ENCODE data around the gene AFF2. TPM values are rescaled to one million over a fixed set of nuclear protein-coding genes. Genes with fewer than 3 reads are reported as not detected.

The AFF2 gene
- total RNA-seq, 1 donor from 2014 or later = 0.27 TPM

DNA sequence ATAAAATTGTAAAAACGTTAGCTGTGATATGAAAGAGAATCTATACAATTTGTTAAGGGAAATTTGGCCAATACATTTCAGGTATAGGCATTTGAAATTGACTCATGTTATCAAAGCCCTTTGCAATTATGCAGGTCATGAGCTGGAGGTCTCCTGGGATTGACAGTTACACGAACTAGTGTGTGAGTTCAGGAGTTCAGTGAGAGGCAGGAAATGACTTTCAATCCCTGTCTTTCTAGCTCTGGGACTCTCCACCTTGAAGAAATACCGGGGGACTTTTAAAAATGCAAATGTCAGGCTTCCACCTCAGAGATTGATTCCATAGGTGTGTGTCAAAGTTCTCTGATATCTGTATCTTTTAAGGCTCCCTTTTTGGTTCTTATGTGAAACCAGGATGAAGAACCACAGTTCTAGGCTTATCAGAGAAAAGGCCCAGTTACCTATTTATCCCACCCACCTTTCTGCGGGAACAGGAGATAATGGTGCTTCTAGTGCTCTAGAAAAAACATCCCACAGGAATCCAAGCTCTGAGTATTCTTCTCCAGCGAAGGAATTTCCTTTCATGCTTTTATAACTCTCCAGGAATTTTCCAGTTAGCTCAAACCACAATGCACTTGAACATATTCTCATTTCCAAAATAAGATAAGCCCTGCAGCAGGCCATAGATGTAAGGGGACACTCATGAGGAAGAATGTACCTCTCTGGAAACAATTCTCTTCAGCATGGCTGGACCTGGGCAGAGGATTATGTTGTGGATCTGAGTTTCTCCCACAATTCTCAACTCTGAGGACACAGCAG lies 503.6 kb downstream of the AFF2 start:
- no peaks in the 10 kb centered on the region for H3K36me3 ChIP-seq
- no peaks in the 10 kb centered on the region for H3K4me1 ChIP-seq
- H3K27ac ChIP-seq (replicated peaks) = no peak overlapping the region
- no peak overlapping the region for H3K4me3 ChIP-seq
- no peak for DNase-seq
- TF ChIP-seq, protein P1, sequence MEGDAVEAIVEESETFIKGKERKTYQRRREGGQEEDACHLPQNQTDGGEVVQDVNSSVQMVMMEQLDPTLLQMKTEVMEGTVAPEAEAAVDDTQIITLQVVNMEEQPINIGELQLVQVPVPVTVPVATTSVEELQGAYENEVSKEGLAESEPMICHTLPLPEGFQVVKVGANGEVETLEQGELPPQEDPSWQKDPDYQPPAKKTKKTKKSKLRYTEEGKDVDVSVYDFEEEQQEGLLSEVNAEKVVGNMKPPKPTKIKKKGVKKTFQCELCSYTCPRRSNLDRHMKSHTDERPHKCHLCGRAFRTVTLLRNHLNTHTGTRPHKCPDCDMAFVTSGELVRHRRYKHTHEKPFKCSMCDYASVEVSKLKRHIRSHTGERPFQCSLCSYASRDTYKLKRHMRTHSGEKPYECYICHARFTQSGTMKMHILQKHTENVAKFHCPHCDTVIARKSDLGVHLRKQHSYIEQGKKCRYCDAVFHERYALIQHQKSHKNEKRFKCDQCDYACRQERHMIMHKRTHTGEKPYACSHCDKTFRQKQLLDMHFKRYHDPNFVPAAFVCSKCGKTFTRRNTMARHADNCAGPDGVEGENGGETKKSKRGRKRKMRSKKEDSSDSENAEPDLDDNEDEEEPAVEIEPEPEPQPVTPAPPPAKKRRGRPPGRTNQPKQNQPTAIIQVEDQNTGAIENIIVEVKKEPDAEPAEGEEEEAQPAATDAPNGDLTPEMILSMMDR (IDR thresholded peaks at IDR 0.05; ENCODE audit: borderline replicate concordance) = no peak
- intact Hi-C loops (cut with micrococcal nuclease) = no loop called here
- H3K27me3 ChIP-seq (ENCODE audit: low read depth) = no peaks in the 10 kb centered on the region
- H3K9me3 ChIP-seq (replicated peaks) = no peaks in the 10 kb centered on the region

DNA sequence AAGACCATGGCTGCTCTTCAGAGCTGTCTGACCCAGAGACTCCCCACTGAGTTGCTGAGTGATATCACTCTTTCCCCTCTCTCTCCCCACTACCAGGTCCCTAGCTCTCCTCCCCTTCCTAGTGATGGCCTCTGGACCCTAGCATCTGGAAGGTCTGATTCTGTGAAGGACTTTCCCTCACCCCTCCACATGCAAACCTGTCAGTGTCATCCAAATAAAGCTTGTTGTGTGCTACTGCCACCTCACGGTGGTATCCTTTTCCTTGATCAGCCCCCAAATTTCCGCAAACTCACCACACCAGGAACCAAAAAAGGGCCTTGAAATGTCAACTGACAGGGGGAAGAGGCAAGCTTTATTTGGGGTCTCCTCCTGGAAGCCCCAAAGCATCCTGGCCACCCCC lies 504.5 kb downstream of the AFF2 start:
- H3K36me3 ChIP-seq = no peaks in the 10 kb centered on the region

DNA sequence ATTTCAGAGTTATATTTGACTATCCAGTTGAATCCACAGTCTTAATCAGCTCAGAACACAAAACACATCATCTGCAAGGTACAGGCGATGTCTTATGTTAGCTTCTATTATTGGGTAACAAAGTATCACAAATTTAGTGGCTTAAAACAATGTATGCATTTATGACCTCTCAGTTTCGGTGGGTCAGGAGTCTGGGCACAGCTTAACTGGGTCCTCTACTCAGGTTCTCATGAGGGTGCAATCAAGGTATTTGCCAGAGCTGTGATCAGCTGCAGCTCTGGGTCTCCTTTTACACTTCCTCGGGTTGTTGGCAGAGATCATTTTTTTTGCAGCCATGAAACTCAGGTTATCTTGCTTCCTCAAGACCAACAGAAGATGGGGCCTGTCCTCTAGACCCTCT lies 505.8 kb downstream of the AFF2 start:
- Histone ChIP-seq H3K36me3 (no peaks in the 10 kb centered on the region), H3K4me3 (no peak overlapping the region), H3K27ac (replicated peaks) (no peak overlapping the region), H3K9me3 (replicated peaks) (no peaks in the 10 kb centered on the region), H3K27me3 (ENCODE audit: low read depth) (no peaks in the 10 kb centered on the region), H3K4me1 (no peaks in the 10 kb centered on the region)
- TF ChIP-seq, protein P1 (IDR thresholded peaks at IDR 0.05; ENCODE audit: borderline replicate concordance) = no peak
- no peak for DNase-seq
- intact Hi-C loops (cut with micrococcal nuclease) = no loop called here

More for the DNA sequence above, 504.5 kb downstream of the AFF2 start:
- Histone ChIP-seq H3K27ac (replicated peaks) (no peak overlapping the region), H3K9me3 (replicated peaks) (no peaks in the 10 kb centered on the region), H3K27me3 (ENCODE audit: low read depth) (no peaks in the 10 kb centered on the region), H3K4me3 (no peak overlapping the region), H3K4me1 (no peaks in the 10 kb centered on the region)
- no peak for DNase-seq
- intact Hi-C loops (cut with micrococcal nuclease) = no loop called here
- TF ChIP-seq, protein P1 (IDR thresholded peaks at IDR 0.05; ENCODE audit: borderline replicate concordance) = no peak

DNA sequence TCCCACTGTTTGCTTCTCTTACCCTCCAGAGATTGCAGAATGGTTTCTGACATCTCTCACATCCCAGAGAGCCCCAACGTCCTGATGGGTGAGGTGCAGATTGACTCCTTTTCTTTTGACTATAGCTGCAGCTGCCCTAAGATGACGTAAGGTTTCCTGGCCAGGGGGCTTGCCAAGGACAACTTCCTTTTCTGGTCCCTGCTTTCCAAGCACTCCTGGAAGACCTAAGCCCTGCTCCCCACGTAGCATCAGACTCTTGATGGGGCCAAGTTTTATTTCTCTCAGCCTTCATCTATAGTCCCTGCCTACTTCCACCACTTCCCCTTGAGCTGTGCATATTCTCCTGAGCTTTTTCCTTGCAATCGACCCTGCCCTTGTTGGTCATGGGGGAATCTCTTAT lies 507.0 kb downstream of the AFF2 start:
- Histone ChIP-seq H3K27me3 (ENCODE audit: low read depth) (no peaks in the 10 kb centered on the region), H3K36me3 (no peaks in the 10 kb centered on the region), H3K9me3 (replicated peaks) (no peaks in the 10 kb centered on the region), H3K27ac (replicated peaks) (no peak overlapping the region), H3K4me1 (no peaks in the 10 kb centered on the region), H3K4me3 (no peak overlapping the region)
- DNase-seq = no peak
- intact Hi-C loops (cut with micrococcal nuclease) = no loop called here
- TF ChIP-seq, protein P1 (IDR thresholded peaks at IDR 0.05; ENCODE audit: borderline replicate concordance) = no peak

DNA sequence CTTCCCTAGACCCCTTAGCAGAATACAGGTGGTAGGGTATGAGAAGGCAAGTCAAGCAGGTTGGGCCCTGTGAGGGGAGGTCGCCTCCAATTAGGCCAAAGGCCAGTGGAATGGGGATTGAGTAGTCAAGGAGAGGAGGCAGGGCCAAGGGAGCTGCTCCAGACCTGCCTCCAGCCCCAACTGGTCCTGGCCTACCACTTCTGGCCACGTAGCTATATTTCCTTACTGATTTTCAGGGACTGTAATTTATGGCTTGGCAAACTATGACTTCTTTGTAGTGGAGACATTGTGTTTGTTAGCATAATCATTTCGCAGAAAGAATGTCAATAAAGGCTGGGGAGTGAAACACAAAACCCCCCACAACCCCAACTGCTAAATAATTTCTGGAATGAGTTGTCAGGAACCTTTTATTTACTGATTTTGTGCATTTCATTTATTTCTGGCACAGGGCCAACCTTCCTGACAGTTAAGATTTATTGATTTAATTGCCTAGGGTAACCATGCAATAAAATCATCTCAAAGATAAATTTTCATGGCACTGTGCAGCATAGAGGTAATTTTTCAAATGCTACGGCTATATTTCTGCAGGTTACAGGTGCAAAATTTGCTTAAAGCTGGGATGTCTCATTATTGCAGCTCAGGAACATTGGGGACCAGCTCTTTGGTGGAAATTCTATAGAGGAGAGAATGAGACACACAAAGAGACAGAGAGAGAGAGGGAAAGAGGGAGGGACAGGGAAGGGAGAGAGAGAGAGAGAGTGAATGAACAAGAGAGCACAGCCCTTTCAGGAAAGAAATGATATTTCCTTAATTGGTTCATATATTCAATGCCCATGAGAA lies 509.8 kb downstream of the AFF2 start:
- no peaks in the 10 kb centered on the region for H3K4me1 ChIP-seq
- TF ChIP-seq, protein P1 (IDR thresholded peaks at IDR 0.05; ENCODE audit: borderline replicate concordance) = no peak

More for the DNA sequence above, 509.8 kb downstream of the AFF2 start:
- Histone ChIP-seq H3K27ac (replicated peaks) (no peak overlapping the region), H3K36me3 (no peaks in the 10 kb centered on the region), H3K27me3 (ENCODE audit: low read depth) (no peaks in the 10 kb centered on the region), H3K9me3 (replicated peaks) (no peaks in the 10 kb centered on the region), H3K4me3 (no peak overlapping the region)
- no peak for DNase-seq
- intact Hi-C loops (cut with micrococcal nuclease) = no loop called here

Data from left ventricle myocardium inferior (tissue), 1 donor.